Amygdala (tissue), 56 donors: ENCODE measurements around the gene ZBTB21.

Experiments used
- DNase-seq, 56 donors: peaks; one replicate each; lab custom pipeline; 2025; lab: John Stamatoyannopoulos, UW

ZBTB21 gene

DNA sequence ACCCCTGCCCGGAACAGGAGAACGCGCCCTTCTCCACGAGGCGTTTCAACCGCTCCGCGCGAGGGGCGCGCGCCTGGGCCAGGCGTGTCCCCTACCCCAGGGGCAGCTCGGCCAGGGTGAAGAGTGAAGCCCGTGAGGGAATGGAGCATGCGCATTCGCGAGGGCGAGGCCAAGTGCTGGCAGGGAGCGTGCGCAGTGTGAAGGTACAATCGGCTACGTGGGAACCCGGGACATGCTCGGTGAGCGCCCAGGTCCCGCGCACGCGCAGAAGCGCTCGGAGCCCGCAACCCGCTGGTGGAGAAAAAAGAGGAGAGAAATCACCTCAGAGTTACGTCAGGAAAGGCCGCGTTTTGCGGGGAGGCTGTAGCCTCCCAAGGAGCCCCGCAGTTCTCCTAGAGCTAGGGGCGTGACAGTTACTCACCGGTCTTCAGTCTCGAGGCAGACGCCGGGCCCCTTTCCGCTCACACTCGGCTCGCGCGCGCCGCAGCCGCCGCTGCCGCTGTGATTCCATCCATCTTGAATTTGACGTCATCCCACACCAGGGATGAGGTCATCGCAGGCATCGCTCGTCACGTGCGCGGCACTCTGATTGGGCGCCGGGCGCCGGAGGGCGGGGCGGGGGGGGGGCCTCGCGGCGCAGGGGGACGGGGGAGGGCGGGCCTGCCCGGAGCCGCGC, at the start of gene ZBTB21:
ZBTB21 (minus strand) TSS at position 530 of the 676 bp plus-strand sequence. CDS start 16,265 bp downstream, outside the sequence.
- peak; percentile 78 to 99 (median 94) for DNase-seq

DNA sequence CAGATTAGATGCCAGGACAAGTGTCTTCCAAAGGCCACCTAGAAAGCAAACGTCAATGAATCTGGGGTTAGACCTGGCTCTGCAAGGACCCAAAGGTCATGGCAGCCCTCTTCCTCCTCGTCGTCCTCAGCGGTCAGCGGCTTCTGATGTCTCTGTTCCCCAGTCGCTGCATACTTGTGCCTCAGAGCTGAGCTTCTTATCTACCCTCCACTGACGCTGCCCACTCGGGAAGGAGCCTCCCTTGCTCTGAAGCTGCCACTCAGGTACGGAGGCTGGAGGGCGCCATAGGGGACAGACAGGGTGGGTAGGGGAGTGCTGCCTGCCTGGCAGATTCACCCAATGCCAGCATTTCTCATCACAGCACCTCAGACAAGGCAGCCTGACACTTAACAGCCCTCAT, 49.6 kb upstream of the ZBTB21 start:
- DNase-seq: no peak

DNA sequence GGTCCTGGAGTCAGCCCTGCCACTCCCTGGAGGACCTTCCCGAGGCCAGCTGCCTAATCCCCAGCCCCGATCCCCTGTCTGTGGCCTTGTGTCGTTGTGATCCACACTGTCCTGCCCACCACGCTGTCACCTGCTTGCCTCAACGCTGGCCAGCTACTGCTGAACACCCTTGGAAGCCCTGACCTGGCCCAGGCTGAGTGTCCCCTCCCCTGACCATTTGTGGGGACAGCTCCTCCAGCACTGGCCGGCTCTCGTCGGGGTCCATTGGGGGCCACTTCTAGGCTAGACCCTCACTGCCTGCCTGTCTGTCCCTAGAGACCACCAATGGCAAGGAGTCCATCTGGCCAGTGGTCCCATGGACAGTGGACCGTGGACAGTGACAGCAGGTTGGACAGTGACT, 49.0 kb upstream of the ZBTB21 start:
- no peak for DNase-seq

- DNase-seq: no peak
Measured at GRCh38 chr21:42058631-42059111, 48.5 kb upstream of the ZBTB21 start.

DNA sequence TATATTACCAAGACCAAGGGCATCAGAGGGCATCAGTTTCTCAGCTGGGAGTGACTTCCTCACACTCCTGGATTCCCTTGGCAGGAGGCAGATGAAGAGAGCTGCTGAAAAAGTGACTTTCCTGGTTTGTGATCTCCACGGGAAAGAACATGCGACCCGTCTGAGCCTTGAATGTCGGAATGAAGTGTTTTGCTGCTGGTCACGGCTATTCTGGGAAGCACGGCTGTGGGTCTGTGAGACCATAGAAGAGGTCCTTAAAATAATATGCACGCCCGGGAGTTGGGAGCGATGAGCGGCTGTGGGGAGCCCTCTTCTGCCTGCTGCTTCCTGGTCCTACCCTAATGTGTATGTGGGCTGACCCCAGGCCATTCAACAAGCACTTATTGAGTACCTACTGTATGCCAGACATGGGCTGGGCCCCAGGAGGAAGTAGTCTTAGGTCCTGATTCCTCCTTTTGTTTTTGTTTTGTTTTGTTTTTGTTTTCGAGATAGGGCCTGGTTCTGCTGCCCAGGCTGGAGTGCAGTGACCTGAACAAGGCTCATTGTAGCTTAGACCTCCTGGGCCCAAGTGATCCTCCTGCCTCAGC, 47.8 kb upstream of the ZBTB21 start:
- no peak for DNase-seq

DNA sequence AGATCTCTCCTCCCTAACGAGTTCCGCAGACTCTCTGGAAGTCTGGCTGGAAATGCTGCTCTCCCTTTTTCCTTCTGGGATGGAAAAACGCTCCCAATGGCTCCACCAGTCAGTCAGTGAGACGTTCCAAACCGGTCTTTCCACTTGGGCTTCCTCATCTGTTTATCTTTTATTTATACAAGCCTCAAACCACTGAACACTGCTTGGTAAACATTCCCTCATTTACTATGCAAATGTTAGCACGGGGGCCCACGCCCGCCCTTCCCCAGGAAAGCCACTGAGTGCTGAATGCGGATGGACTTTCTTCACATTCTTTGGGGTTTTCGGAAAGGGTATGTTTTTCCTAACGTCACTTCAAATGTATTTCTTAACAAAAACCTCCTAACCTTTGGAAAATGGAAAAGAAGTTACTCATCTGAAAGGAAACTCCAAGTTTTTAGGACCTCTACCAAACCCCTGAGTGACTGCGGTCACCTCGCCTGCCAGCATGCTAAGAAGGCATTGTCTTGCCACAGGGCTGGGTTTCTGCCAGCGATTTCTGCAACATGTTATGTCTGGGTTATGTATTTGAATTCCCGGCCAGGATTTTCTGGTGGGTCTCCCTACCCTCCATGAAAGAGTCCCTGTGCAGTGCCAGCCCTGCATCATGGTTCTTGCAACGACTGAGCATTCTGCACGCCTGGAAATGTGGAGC, 47.0 kb upstream of the ZBTB21 start:
- DNase-seq: no peak

DNA sequence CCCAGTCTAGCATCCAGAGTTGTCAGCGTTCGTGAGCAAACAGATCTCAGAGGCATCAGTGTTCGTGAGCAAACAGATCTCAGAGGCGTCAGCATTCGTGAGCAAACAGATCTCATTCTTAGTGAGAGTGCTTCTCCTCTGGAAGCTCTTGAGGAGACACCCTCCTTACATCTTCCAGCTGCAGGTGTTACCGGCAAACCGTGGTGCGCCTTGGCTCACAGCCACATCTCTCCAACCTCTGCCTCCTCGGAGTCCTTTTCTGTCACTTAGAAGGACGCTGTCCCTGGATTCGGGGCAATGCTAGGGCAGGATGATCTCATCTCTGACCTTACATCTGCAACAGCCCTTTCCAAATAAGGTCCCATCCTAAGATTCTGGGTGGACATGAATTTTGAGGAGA, 46.3 kb upstream of the ZBTB21 start:
- no peak for DNase-seq

GRCh38 chr21:42055425-42055824, 45.3 kb upstream of the ZBTB21 start:
- no peak for DNase-seq

GRCh38 chr21:42051788-42052187, 41.6 kb upstream of the ZBTB21 start:
- no peak for DNase-seq

DNA sequence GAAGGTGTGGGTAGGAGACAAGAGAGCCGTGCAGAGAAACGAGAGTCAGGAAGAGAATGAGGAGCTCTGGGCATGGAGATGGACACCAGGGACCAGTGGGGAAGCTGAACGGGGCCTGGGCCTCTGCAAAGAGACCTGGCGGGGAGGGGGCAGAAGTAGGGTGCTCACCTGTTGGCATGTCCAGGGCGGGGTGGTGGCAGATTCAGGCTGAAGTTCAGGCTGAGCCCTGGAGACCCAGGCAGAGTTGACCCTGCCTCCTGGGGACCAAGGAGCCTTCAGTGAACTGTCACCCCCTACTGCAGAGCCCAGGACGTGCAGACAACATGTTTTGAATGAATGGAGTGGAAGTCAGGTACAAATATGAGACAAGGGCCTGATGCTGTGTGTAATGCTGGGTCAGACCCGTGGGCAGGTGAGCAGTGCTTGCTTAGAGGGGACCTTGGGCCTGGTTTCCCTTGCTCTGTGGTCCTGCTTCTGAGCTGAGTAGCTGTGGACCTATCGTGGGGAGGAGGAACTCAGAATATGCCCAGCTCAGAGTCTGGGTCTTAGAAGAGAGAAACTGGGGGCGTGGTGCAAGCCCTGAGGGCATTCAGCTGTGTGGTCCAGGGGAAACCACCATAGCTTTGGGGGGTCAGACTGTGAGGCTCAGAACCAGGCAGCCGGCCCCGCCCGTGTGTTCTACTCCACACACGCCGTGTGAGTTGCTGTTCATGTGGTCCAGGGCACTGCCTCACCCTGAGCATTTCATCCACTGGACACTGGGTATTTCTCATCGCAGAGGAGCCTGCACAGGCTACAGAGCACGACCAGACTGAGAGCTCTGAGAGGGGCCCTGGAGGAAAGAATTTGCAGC, 39.6 kb upstream of the ZBTB21 start:
- no peak for DNase-seq

DNA sequence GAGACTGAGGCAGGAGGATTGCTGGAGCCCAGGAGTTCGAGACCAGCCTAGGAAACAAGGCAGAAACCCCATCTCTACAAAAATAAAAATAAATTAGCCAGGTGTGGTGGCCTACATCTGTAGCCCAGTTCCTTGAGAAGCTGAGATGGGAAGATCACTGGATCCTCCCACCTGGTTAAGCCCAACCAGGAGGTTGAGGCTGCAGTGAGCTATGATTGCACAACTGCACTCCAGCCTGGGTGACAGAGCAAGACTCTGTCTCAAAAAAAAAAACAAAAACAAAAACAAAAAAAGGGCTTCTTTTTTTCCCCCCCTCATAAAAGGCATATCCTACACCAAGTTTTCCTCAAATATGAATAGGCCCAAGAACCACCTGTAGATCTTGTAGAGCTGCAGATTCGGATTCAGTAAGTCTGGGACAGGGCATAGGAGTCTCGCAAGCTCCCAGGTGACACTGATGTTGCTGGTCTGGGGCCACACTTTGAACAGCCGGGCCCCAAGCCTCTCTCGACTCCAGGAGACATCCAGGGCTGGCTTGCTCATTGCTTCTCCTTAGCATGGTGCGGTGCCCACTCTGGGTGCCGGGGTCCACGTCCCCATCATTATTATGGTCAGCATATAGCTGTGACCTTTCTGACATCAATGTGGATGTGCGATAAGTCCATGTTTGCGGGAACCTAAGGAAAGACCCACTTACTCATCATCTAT, 38.9 kb upstream of the ZBTB21 start:
- DNase-seq: no peak

DNA sequence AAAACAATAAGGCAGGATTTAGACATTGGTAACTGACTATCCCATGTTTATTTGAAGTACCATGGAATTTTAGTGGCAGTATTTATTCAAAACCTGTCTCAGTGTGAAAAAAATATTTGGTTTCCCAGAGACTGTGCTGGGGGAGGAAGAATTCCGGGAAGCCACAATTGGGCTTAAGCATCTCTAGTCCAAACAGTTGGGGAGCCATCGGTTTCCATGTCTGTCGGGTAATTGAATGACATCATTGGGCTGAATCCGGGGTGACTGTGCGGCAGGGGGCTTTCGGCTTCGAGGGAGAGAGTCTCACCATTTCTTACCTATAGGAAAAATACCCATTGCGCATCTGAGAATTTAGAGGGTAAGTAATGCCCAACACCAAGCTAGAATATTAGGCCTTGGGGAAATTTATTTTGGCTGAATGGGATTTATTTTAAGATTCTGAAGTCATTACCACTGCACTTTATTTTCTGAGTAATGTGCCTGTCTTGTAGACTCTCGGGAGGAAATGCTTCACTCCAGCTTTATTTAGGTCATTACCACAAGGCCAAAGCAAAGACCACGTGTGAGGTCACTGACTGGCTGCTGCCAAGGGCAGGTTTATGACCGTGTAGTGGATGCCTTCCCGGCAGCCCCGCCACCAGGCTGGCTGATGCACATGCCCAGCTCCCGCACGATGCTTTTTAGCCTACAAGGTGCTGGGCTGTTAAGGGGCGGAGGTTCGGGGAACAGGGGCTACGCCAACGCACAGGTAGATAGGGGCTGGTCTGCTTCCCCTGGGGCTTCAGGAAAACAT, 37.9 kb upstream of the ZBTB21 start:
- DNase-seq: peak in 22 of 56 donors; percentile 8 to 68 (median 30)

- no peak for DNase-seq
Measured at GRCh38 chr21:42044871-42045495, 34.8 kb upstream of the ZBTB21 start.

GRCh38 chr21:42043961-42044360, 33.8 kb upstream of the ZBTB21 start:
- no peak for DNase-seq

- DNase-seq: no peak
Measured at GRCh38 chr21:42043201-42043895, 33.2 kb upstream of the ZBTB21 start.

DNA sequence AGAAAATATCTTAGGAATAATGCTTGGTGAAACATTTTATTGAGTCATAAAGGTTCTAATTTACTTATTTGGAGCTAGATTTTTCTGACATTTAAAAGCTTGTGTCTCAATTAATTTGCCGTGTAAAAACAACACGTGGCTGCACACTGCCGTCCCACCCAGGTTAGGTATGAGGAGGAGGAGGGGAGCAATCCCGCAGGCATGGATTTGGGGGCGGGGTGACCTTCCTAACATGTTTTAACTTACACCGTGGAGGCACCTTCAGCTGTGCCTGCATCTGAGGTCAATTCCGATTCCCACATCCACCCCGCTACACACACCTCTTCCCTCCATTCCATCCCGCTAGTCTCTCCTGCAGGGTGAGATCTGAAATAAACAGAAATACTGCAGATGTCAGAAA, 32.5 kb upstream of the ZBTB21 start:
- DNase-seq: no peak

GRCh38 chr21:42041711-42042110, 31.6 kb upstream of the ZBTB21 start:
- no peak for DNase-seq

- DNase-seq: no peak
Measured at GRCh38 chr21:42041246-42041645, 31.1 kb upstream of the ZBTB21 start.
